Ecto neural progenitor cell (in vitro differentiated cells): ENCODE results near the gene IFNA2.
"Not testable (repeated sequence)": the region's sequence is repeated elsewhere in the genome, so short reads cannot be mapped to it uniquely, and the experiment has no call there.

Experiments
- DNase-seq: peaks from one replicate; pipeline ENCODE4 v3.0.0-alpha.2; 2018; ENCODE audit warnings: low spot score

Gene IFNA2

GRCh38 chr9:21385131-21385670 is at the start of gene IFNA2:
IFNA2 (minus strand) TSS chr9:21385398; CDS start chr9:21385329, 69 bp downstream.
- no peak for DNase-seq

DNA sequence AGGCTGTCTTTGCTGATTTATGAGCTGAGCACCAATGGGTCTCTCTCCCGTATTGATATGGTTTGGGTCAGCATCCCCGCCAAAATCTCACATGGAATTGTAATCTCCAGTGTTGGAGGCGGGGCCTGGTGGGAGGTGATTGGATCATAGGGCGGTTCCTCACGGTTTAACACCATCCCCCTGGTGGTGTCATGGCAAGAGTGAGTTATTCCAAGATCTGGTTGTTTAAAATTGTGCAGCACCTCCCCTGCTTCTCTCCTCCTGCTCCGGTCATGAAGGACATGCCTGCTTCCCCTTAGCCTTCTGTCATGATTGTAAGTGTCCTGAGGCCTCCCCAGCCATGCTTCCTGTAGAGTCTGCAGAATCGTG is 49.8 kb upstream of the IFNA2 start:
- DNase-seq = not testable (repeated sequence)

DNA sequence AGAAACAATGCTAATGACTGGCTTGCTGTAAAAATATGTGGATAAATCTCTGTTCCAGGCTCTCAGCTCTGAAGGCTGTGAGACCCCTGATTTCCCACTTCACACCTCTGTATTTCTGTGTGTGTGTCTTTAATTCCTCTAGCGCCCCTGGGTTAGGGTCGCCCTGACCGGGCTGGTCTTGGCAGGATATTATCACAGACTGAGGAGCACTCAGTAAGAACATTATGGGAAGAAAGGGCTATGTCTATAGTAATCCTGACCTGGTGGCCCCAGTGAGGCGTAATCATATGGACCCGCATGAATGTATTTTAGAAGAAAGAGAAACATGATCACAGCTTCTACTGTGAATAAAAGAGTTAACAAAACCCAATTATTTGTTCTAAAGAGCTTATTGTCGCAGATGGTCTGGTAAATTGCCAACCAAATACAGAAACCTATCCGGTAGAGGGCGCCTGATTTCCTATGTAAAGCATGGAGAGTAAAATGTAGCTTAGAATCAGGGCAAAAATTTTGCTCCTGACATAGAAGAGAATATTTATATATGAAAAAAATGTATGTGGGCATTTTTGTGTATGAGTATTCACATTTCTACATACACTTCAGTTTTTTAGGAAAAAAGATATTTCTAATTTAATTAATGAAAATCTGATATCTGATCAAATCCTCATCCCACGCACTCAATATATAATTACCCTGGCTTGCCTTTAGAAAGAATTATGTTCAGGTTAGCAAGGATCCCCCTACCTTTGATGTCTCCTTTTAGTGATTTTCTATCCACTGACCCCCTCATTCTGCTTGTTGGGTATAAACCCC is 49.2 kb upstream of the IFNA2 start:
- no peak for DNase-seq

GRCh38 chr9:21432672-21433425 is 47.7 kb upstream of the IFNA2 start:
- DNase-seq = no peak

DNA sequence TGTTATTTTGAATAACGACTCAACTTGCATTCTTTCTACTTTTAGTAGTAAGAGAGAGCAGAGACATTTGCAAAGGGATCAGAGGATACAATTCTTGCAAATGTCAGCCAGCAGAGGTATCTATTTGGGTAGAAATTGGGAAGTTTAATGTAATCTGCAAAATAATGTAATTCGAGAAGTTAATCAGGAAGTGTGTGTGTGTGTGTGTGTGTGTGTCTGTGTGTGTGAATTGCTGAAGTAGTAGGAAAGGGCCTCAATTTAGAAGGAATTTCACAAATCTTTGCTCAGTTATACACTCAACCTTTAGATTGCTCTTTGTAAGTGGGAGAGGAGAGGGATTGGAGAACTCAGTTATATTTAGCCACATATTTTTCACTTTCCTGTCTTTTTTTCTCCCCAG is 44.0 kb upstream of the IFNA2 start:
- no peak for DNase-seq

DNA sequence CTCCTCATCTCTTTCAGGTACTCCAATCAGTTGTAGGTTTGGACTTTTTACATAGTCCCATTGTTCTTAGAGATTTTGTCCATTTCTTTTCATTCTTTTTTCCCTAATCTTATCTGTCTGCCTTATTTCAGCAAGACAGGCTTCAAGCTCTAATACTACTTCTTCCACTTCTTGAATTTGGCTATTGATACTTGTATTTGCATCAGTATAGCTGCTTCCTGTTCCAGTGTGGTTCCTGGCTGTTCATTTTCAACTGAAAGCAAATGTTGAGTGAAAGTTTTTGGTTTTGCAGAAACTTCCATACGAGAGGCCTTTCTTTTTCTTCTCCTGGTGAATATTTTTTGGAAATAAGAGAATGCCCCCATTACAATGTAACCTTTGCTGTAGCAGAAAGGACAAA is 43.0 kb upstream of the IFNA2 start:
- DNase-seq = no peak

- DNase-seq = no peak
These were observed 30.5 kb upstream of the IFNA2 start for GRCh38 chr9:21415493-21416267.

GRCh38 chr9:21414220-21414940 is 29.2 kb upstream of the IFNA2 start:
- DNase-seq = no peak

GRCh38 chr9:21413624-21414023 is 28.4 kb upstream of the IFNA2 start:
- no peak for DNase-seq

GRCh38 chr9:21413151-21413550 is 28.0 kb upstream of the IFNA2 start:
- no peak for DNase-seq

GRCh38 chr9:21412107-21412506 is 26.9 kb upstream of the IFNA2 start:
- no peak for DNase-seq

DNA sequence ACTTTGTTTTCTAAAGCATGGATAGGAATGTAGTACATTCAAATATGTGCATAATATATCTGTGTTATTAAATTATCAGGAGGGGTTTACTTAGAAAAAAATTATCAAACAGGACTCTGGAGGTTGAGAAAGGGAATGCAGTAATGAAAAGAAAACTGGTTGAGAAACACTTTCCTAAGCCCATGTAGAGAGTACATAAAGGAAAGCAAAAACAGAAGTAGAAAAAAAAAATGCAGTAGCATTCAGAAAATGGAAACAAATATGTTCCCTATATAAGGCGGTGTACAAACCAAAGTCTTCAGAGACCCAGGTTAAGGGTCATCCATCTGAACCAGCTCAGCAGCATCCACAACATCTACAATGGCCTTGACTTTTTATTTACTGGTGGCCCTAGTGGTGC is 23.6 kb upstream of the IFNA2 start, which contains the start of gene IFNA8:
TSS of gene IFNA8 (plus strand) at position 301 of the 400 bp plus-strand sequence. CDS start at position 361, 60 bp downstream.
- no peak for DNase-seq

GRCh38 chr9:21404146-21404545 is 18.9 kb upstream of the IFNA2 start:
- DNase-seq = no peak

GRCh38 chr9:21402386-21403251 is 17.4 kb upstream of the IFNA2 start:
- peak; percentile 78 for DNase-seq

DNA sequence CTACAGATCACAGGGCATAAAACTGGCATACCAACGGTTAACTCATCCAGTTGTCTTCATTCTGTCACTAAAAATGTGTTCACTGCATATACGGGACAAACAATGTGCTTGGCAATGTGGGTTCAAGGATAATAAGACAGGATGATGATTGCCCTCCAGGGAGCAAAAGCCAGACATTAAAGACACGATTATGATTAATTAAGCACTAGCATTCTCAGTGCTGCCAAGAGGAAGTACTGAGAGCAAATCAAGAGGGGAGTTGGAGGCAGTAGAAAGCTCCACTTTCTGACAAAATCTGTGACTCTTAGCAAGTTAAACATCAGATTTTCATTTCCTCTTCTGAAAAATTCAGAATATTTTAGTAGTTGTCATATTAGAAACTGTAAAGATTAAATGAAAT is 14.8 kb upstream of the IFNA2 start:
- no peak for DNase-seq

GRCh38 chr9:21398955-21399489 is 13.8 kb upstream of the IFNA2 start:
- DNase-seq = no peak

DNA sequence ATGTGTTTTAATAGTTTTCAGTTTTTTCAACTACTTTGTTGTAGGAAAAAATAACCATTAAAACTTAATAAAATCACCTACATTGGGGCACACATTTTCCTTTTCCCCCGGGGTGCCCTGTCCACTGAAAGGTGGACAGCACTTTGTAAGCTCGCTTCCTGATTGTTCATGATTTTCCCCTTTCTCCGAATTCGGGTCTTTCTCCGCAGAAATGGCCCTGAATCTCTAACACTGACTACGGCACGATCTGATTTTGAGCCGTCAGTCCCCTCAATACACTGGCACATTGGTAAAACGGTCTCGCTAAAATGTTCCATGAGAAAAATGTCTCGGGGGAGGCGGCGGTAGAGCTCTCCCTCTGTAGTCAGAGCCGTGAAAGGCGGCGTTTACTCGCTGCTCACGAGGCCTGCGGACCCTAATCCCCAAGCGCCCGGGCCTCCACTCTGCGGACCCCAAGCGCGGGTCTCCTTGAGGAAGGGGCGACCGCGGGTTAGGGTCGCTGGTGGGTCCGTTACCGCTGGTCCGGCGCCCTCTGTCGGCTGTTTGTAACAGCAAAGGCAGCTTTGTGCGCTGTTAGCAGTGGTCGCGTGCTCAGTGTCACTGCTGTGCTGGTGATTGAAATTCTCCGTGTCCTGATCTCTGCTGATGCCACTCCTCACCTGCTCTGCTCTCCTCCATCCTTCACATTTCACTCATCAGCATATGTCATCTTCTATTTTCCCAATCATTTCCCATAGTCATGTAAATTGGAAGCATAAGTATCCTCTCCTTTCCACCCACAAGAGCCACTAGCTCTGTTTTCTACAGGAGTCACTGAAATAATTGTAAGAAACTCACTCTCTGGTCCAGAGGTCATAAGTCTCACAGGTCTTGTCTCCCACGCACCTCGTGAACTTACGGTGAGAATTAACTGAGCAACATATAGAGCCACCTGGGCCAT is 10.8 kb upstream of the IFNA2 start:
- peak; percentile 89 for DNase-seq

DNA sequence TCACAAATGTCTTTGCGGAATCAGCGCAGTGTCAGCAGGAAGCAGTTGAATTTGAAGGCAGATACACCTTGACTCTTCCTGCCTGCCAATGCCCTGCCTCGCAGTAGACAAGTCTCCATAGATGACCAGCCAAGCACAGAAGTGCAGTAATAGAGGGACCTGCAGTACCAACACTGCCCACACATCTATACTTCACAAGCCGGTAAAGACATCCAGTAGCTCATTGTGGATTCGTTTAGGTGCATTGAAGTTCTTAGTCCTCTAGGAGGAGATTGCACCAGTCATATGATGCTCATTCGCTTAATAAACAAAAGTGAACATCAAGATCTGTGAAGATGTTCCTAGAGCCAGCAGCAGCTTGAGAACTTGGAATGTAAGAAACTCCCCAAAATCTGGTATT is 7.1 kb upstream of the IFNA2 start:
- no peak for DNase-seq

DNA sequence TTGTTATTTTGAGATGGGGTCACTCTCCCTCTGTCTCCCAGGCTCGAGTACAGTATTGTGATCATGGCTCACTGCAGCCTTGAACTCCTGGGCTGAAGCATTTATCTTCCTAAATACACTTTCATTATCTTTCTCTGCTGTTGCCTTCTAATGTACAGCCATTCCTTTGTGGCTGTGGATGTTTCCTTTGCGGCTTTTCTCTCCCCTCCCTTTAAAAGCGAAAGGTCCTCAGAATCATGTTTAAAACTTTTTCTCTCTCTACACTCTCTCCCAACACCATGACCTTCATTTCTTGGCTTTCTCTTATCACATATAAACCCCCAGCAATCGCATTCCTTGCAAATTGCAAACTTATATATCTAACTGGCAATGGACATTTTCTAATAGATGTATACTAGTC is 1.6 kb downstream of the IFNA2 start:
- no peak for DNase-seq
